HG02981 (cell line): Measurements from ENCODE around the gene ZNF157.
A peak's percentile ranks its signal among the peaks of the same experiment; 100 is the strongest.
"Not testable (repeated sequence)": the region's sequence is repeated elsewhere in the genome, so short reads cannot be mapped to it uniquely, and the experiment has no call there.

Experiments used
- ATAC-seq: cut with Tn5 transposase; IDR thresholded peaks from one replicate; pipeline ENCODE4 v1.9.1; 2021; ENCODE audit warnings: mild to moderate bottlenecking, moderate library complexity; ENCODE audit not compliant: unreplicated experiment

Gene ZNF157

GRCh38 chrX:47370278-47370677 is at the start of gene ZNF157:
Gene ZNF157, plus strand, starts transcription at chrX:47370578. Its CDS starts 91 bp downstream, at chrX:47370669.
- no peak for ATAC-seq

DNA sequence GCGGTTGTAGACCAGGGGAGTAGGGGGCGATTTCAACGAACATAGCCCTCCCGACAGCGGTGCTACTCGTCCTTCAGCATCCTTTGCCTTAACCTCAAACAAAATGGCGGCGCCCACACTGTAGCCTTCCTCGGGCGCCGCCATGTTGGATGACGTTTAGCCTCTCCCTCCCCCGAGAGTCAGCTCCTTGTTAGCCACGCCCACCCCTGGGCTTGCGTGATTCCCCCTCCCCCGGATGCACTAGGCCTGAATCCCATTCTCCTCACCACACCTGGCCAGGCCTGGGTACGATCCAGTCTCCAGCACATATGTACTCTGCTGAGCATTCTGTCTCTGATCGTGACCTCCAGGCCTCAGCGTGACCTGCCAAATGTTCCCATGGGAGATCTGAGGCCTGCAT is 49.0 kb upstream of the ZNF157 start:
- no peak for ATAC-seq

DNA sequence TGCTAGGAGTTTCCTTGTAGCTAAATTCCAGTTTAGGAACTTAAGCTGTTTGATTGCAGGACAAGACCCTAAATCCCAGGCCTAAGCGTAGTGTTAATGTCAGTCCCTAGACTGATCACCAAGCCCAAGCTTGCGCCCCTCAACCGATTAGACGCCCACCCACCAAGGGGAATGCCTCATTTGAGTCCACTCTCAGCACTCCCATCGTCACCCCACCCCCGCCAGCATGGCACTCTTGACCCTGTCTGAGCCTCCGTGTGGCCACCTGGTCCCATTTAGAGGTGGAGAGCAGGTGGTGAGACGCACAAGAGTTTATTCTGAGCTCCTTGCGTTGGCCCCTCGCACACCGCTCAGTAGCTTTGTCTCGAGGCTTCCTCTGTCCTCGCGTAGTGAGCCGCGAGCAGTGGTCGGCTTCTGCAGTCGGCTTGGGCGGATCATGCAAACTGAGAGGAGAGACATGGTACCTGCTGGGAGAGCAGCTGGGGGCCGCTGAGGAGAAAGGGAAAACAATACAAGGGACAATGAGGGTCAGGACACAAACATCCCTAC is 48.5 kb upstream of the ZNF157 start:
- ATAC-seq: no peak

GRCh38 chrX:47327902-47328301 is 42.5 kb upstream of the ZNF157 start:
- ATAC-seq: no peak

DNA sequence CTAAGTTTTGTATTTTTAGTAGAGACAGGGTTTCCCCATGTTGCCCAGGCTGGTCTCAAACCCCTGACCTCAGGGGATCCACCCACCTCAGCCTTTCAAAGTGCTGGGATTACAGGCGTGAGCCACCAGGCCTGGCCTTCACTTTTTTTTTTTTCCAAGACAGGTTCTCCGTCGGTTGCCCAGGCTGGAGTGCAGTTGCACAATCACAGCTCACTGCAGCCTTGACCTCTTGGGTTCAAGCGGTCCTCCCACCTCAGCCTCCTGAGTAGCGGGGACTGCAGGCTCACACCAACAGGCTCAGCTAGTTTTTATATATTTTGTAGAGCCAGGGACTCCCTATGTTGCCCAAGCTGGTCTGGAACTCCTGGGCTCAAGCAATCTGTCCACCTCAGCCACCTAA is 37.6 kb upstream of the ZNF157 start:
- not testable (repeated sequence) for ATAC-seq

- ATAC-seq: no peak
Observed at GRCh38 chrX:47351706-47352105, 18.7 kb upstream of the ZNF157 start.

- ATAC-seq: no peak
Observed at GRCh38 chrX:47358387-47359065, 11.9 kb upstream of the ZNF157 start.

- no peak for ATAC-seq
Observed at GRCh38 chrX:47360423-47361179, 9.8 kb upstream of the ZNF157 start.

- ATAC-seq: peak; percentile 90
Observed at GRCh38 chrX:47361538-47362511, 8.6 kb upstream of the ZNF157 start.

- ATAC-seq: no peak
Observed at GRCh38 chrX:47366041-47366722, 4.2 kb upstream of the ZNF157 start.

GRCh38 chrX:47373198-47373597 is 2.8 kb downstream of the ZNF157 start:
- no peak for ATAC-seq

DNA sequence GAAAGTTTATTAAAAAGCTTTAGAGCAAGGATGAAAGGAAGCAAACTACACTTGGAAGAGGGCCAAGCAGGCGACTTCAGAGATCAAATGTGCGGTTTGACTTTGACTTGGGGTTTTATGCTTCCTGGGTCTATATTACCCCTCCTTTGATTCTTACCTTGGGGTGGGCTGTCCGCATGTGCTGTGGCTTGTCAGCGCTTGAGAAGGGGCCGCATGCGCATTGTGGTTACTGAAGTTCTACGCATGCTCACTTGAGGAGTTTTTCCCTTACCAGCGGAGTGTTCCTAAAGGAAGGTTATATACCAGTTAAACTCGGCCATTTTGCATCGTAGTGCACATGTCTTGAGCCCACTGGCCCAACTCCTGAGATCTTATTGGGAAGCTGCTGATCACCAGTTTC is 9.9 kb downstream of the ZNF157 start:
- no peak for ATAC-seq

GRCh38 chrX:47380837-47381236 is 10.5 kb downstream of the ZNF157 start:
- ATAC-seq: not testable (repeated sequence)

DNA sequence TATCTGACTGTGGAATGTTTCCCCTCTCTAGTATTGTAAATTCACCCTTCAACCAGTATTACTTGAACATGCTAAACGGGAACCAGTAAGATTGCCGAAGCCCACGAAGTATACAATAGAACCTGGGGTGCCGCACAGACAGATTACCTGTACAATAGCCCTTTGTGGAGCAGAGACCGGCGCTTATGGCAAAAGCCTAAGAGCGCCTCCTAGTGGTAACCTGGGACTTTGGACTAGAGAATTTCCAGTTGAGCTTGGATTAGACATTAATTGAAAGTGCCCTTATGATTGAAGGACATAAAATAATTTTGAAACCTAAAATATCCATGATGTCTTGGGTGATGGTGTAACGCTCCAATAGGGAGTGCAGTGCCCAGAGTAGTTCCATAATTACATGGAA is 14.1 kb downstream of the ZNF157 start:
- no peak for ATAC-seq

DNA sequence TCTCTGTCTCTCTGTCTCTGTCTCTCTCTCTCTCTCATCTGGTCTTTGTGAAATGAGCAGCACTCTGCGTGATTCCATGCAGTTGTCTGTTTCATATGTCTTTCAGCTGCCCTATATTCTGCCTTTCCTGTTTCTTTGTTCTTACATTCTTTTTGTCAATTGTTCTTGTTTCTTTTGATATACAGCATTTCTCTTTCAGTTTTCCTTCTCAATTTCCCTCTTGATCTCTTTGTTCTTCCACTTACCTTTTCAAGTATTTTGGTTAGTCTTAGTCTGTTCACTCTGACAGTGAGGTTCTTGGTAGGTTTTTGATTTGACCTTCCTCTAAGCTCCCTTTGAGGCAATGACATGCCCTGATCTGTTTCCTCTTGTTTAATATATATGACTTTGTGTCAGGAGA is 20.4 kb downstream of the ZNF157 start:
- no peak for ATAC-seq

GRCh38 chrX:47413179-47413594 is 42.8 kb downstream of the ZNF157 start:
- no peak for ATAC-seq

- no peak for ATAC-seq
Observed at GRCh38 chrX:47420265-47420664, 49.9 kb downstream of the ZNF157 start.

GRCh38 chrX:47420962-47421361 is 50.6 kb downstream of the ZNF157 start:
- no peak for ATAC-seq

- ATAC-seq: no peak
Observed at GRCh38 chrX:47422444-47422843, 52.1 kb downstream of the ZNF157 start.

- no peak for ATAC-seq
Observed at GRCh38 chrX:47430925-47431324, 60.5 kb downstream of the ZNF157 start.
